CD14-positive monocyte (primary cell): ENCODE results near the gene EEF1AKMT1. TPM values are rescaled to one million over a fixed set of nuclear protein-coding genes. Genes with fewer than 3 reads are reported as not detected.

Source experiments
- DNase-seq, 3 donors: peaks; one replicate each; pipeline ENCODE4 v3.0.0-alpha.2; 2011 to 2022
- H2AFZ ChIP-seq: 2 replicates; pipeline ENCODE4 v1.6.0; 2012; ENCODE audit warnings: mild to moderate bottlenecking, low read depth, low read length, inconsistent platforms; ENCODE audit not compliant: insufficient read depth, poor library complexity, severe bottlenecking
- H3K27ac ChIP-seq, 2 donors: 1 replicate in 1 of 2; 2 replicates in 1 of 2; pipeline ENCODE4 v1.5.1; 2012 to 2013; ENCODE audit warnings: low read length in 2 of 2, control low read depth in 1 of 2, inconsistent platforms in 1 of 2, low read depth in 1 of 2, mild to moderate bottlenecking in 1 of 2
- H3K27me3 ChIP-seq, 2 donors: one replicate each; pipeline versions ENCODE4 v1.6.0 to v1.6.1; 2011 to 2013; ENCODE audit warnings: low read length in 2 of 2; ENCODE audit not compliant: control insufficient read depth in 2 of 2, insufficient read depth in 2 of 2
- H3K36me3 ChIP-seq, 2 donors: replicated peaks in 1 of 2; 1 replicate in 1 of 2; 2 replicates in 1 of 2; pipeline versions ENCODE4 v1.5.1 to v1.6.1; 2012 to 2013; ENCODE audit warnings: low read length in 2 of 2, control low read depth in 1 of 2, inconsistent platforms in 1 of 2, mild to moderate bottlenecking in 1 of 2; ENCODE audit not compliant: insufficient read depth in 2 of 2, control insufficient read depth in 1 of 2
- H3K4me1 ChIP-seq, 2 donors: 1 replicate in 1 of 2; 2 replicates in 1 of 2; pipeline versions ENCODE4 v1.5.1 to v1.6.1; 2012 to 2013; ENCODE audit warnings: low read length in 2 of 2, control low read depth in 1 of 2, inconsistent platforms in 1 of 2, mild to moderate bottlenecking in 1 of 2, moderate library complexity in 1 of 2; ENCODE audit not compliant: insufficient read depth in 2 of 2, control insufficient read depth in 1 of 2
- H3K4me2 ChIP-seq: replicated peaks from 2 replicates; pipeline ENCODE3; 2012; ENCODE audit warnings: low read length, moderate library complexity, mild to moderate bottlenecking; ENCODE audit not compliant: poor library complexity, severe bottlenecking; ENCODE audit errors: extremely low read depth
- H3K4me3 ChIP-seq, 3 experiments: fragments of 200-600 bp in 1 of 3; sonication (generic) in 1 of 3; replicated peaks in 1 of 3; 1 replicate in 2 of 3; 2 replicates in 1 of 3; pipeline ENCODE4 v1.5.1; 2011 to 2013; ENCODE audit warnings: low read length in 3 of 3, mild to moderate bottlenecking in 3 of 3, control low read depth in 2 of 3, low read depth in 2 of 3, inconsistent platforms in 1 of 3, moderate library complexity in 1 of 3
- H3K79me2 ChIP-seq: 2 replicates; pipeline ENCODE4 v1.6.0; 2012; ENCODE audit warnings: mild to moderate bottlenecking, control low read depth, inconsistent platforms, low read length, moderate library complexity; ENCODE audit not compliant: insufficient read depth
- H3K9ac ChIP-seq: 2 replicates; pipeline ENCODE4 v1.6.0; 2017; ENCODE audit warnings: low read length, mild to moderate bottlenecking; ENCODE audit not compliant: insufficient read depth, poor library complexity, severe bottlenecking
- H3K9me3 ChIP-seq, 2 donors: replicated peaks in 1 of 2; 1 replicate in 1 of 2; 2 replicates in 1 of 2; pipeline versions ENCODE4 v1.5.1 to v1.6.1; 2012 to 2013; ENCODE audit warnings: low read length in 2 of 2, control low read depth in 1 of 2; ENCODE audit not compliant: control insufficient read depth in 1 of 2, insufficient read depth in 1 of 2
- H4K20me1 ChIP-seq: 2 replicates; pipeline ENCODE4 v1.6.0; 2012; ENCODE audit warnings: mild to moderate bottlenecking, low read length, control low read depth, moderate library complexity; ENCODE audit not compliant: insufficient read depth
- H3K27ac Mint-ChIP-seq, 7 donors: one replicate each; pipeline ENCODE4 v1.8.0; 2020; ENCODE audit warnings: mild to moderate bottlenecking in 7 of 7, mixed read lengths in 7 of 7, moderate library complexity in 6 of 7, inconsistent platforms in 2 of 7
- H3K27me3 Mint-ChIP-seq, 3 donors: one replicate each; pipeline ENCODE4 v1.8.0; 2021 to 2022; ENCODE audit warnings: low read depth in 3 of 3, mild to moderate bottlenecking in 3 of 3, mixed read lengths in 3 of 3, moderate library complexity in 3 of 3, inconsistent platforms in 1 of 3
- H3K36me3 Mint-ChIP-seq, 2 donors: one replicate each; pipeline ENCODE4 v1.8.0; 2020; ENCODE audit warnings: mixed read lengths in 2 of 2, inconsistent platforms in 1 of 2, mild to moderate bottlenecking in 1 of 2
- H3K4me1 Mint-ChIP-seq: one replicate; pipeline ENCODE4 v1.8.0; 2020; ENCODE audit warnings: mild to moderate bottlenecking, mixed read lengths
- H3K4me3 Mint-ChIP-seq, 2 donors: one replicate each; pipeline ENCODE4 v1.8.0; 2020; ENCODE audit warnings: mild to moderate bottlenecking in 2 of 2, mixed read lengths in 2 of 2, moderate library complexity in 1 of 2
- H3K9me3 Mint-ChIP-seq, 7 donors: one replicate each; pipeline ENCODE4 v1.8.0; 2020 to 2022; ENCODE audit warnings: mixed read lengths in 7 of 7, mild to moderate bottlenecking in 6 of 7, moderate library complexity in 6 of 7, inconsistent platforms in 2 of 7
- CTCF ChIP-seq: fragments of 200-600 bp; IDR thresholded peaks from one replicate; pipeline ENCODE4 v1.8.0; 2022; ENCODE audit warnings: antibody characterized with exemption, mild to moderate bottlenecking
- WGBS: methylation state at CpG from one replicate; pipeline ENCODE4 v1.1.5; 2013; ENCODE audit warnings: missing lambda C conversion rate; ENCODE audit not compliant: insufficient coverage; 5-methylcytosine and 5-hydroxymethylcytosine counted together
- intact Hi-C, 2 donors: fragments of 100-400 bp; cut with micrococcal nuclease; formaldehyde crosslinking; loops; one replicate each; pipeline versions ENCODE4 v1.15.0 to v1.15.1; 2023
- polyA plus RNA-seq, 3 donors: library from polyadenylated mRNA; depleted of rRNA in 1 of 3; unstranded in 2 of 3; stranded (reverse) in 1 of 3; fragments of 300-500 nt in 2 of 3; fragments of >200 nt in 1 of 3; fragmentation: Illumina TruSeq in 2 of 3; gene quantifications; 1 replicate in 2 of 3; 2 replicates in 1 of 3; pipeline ENCODE4 v1.2.3, GENCODE V29; 2012 to 2021

EEF1AKMT1 gene
- polyA plus RNA-seq, 3 donors = 1.7 to 4.2 (median 4.2) TPM

- H3K4me3 Mint-ChIP-seq = no peak overlapping the region
- 89% methylated on average over 8 of the region's 8 CpGs for WGBS
- Histone ChIP-seq H3K36me3 (no peaks in the 10 kb centered on the region), H3K9me3 (no peaks in the 10 kb centered on the region), H3K27me3 (peaks cover 0 to 2% of the 10 kb centered on the region in 2 donors), H2AFZ (no peak overlapping the region), H4K20me1 (no peaks in the 10 kb centered on the region), H3K27ac (no peak overlapping the region), H3K4me3 (no peak overlapping the region), H3K4me1 (no peaks in the 10 kb centered on the region), H3K4me2 (no peak overlapping the region), H3K79me2 (no peaks in the 10 kb centered on the region), H3K9ac (no peak overlapping the region)
- TF ChIP-seq CTCF = no peak
- H3K4me1 Mint-ChIP-seq = peaks cover 6% of the 10 kb centered on the region
- H3K36me3 Mint-ChIP-seq = no peaks in the 10 kb centered on the region
- DNase-seq = no peak
- H3K9me3 Mint-ChIP-seq = no peaks in the 10 kb centered on the region
- H3K27ac Mint-ChIP-seq = no peak overlapping the region
- H3K27me3 Mint-ChIP-seq = peaks cover 6 to 22% (median 6%) of the 10 kb centered on the region in 3 donors
- intact Hi-C loops = loop anchor here (5.0 to 10.0 kb wide), 2 partner anchors 113 to 211 kb away; no protein-coding TSS in a partner anchor
Measured at GRCh38 chr13:20714161-20714560, 59.6 kb downstream of the EEF1AKMT1 start.

GRCh38 chr13:20713751-20714150 lies 60.0 kb downstream of the EEF1AKMT1 start:
- TF ChIP-seq CTCF = no peak
- no peak overlapping the region for H3K4me3 Mint-ChIP-seq
- H3K27me3 ChIP-seq = peaks cover 0 to 2% of the 10 kb centered on the region in 2 donors
- no peaks in the 10 kb centered on the region for H3K36me3 Mint-ChIP-seq
- H3K27ac ChIP-seq = no peak overlapping the region
- peaks cover 6% of the 10 kb centered on the region for H3K4me1 Mint-ChIP-seq
- 60% methylated on average over 6 of the region's 11 CpGs for WGBS
- H3K4me2 ChIP-seq = no peak overlapping the region
- H3K9me3 ChIP-seq = no peaks in the 10 kb centered on the region
- H3K79me2 ChIP-seq = no peaks in the 10 kb centered on the region
- H3K4me3 ChIP-seq = no peak overlapping the region
- no peak for DNase-seq
- H2AFZ ChIP-seq = no peak overlapping the region
- H3K27me3 Mint-ChIP-seq = peaks cover 6 to 22% (median 6%) of the 10 kb centered on the region in 3 donors
- no peaks in the 10 kb centered on the region for H3K36me3 ChIP-seq
- no peaks in the 10 kb centered on the region for H4K20me1 ChIP-seq
- no peaks in the 10 kb centered on the region for H3K4me1 ChIP-seq
- no peak overlapping the region for H3K27ac Mint-ChIP-seq
- intact Hi-C loops = loop anchor here (5.0 to 10.0 kb wide), 2 partner anchors 114 to 211 kb away; no protein-coding TSS in a partner anchor
- H3K9me3 Mint-ChIP-seq = no peaks in the 10 kb centered on the region
- no peak overlapping the region for H3K9ac ChIP-seq
